ENCODE data around the gene CD63.

DNA sequence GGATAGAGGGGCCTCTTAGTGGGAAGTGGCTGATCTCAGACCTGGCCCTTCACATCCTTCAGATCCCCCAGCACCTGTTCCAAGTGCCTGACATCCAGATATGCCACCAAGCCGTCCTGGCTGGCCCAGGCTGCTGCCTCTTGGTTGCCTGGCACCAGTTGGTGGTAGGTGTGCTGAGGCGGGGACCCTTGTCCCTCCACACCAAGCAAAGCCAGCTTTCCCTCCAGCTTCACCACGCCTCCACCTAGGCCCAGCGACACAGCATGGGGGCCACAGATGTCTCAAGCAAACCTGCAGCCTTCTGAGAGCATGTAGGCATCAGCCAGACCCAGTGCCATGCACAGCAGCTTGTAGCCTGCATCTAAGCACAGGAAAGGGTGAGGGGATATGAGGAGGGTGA lies 3.5 kb upstream of the CD63 start:
- TF ChIP-seq, protein P1, sequence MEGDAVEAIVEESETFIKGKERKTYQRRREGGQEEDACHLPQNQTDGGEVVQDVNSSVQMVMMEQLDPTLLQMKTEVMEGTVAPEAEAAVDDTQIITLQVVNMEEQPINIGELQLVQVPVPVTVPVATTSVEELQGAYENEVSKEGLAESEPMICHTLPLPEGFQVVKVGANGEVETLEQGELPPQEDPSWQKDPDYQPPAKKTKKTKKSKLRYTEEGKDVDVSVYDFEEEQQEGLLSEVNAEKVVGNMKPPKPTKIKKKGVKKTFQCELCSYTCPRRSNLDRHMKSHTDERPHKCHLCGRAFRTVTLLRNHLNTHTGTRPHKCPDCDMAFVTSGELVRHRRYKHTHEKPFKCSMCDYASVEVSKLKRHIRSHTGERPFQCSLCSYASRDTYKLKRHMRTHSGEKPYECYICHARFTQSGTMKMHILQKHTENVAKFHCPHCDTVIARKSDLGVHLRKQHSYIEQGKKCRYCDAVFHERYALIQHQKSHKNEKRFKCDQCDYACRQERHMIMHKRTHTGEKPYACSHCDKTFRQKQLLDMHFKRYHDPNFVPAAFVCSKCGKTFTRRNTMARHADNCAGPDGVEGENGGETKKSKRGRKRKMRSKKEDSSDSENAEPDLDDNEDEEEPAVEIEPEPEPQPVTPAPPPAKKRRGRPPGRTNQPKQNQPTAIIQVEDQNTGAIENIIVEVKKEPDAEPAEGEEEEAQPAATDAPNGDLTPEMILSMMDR (conservative IDR thresholded peaks at IDR 0.05), result no peak
- no peak for TF ChIP-seq ZFX (IDR thresholded peaks at IDR 0.05)

Data from C4-2B (cell line).